Mesenchymal stem cell (in vitro differentiated cells and primary cell): ENCODE measurements around the gene IGFBP2.
A peak's percentile ranks its signal among the peaks of the same experiment; 100 is the strongest.

Experiments
- DNase-seq: peaks from one replicate; pipeline ENCODE4 v3.0.0-alpha.2; 2013
- H2AFZ ChIP-seq: one replicate; pipeline ENCODE4 v1.6.1; 2013; ENCODE audit warnings: low read depth, mild to moderate bottlenecking, control low read depth, inconsistent platforms, low read length, moderate library complexity
- H2AK5ac ChIP-seq: 2 replicates; pipeline ENCODE4 v1.6.1; 2013; ENCODE audit warnings: low read length, moderate library complexity, mild to moderate bottlenecking, inconsistent platforms; ENCODE audit not compliant: severe bottlenecking
- H2BK120ac ChIP-seq: one replicate; pipeline ENCODE4 v1.6.1; 2013; ENCODE audit warnings: low read depth, mild to moderate bottlenecking, inconsistent platforms, low read length, moderate library complexity
- H2BK12ac ChIP-seq, 2 experiments: one replicate each; pipeline ENCODE4 v1.6.1; 2013; ENCODE audit warnings: inconsistent platforms in 2 of 2, low read length in 2 of 2, mild to moderate bottlenecking in 2 of 2, moderate library complexity in 2 of 2, control low read depth in 1 of 2
- H2BK15ac ChIP-seq: one replicate; pipeline ENCODE4 v1.6.1; 2013; ENCODE audit warnings: mild to moderate bottlenecking, low read depth, inconsistent platforms; ENCODE audit not compliant: poor library complexity, severe bottlenecking
- H2BK5ac ChIP-seq: 2 replicates; pipeline ENCODE4 v1.6.1; 2013; ENCODE audit warnings: low read depth, mild to moderate bottlenecking, low read length, control low read depth, inconsistent platforms; ENCODE audit not compliant: poor library complexity, severe bottlenecking
- H3K14ac ChIP-seq, 2 experiments: one replicate each; pipeline ENCODE4 v1.6.1; 2013; ENCODE audit warnings: inconsistent platforms in 2 of 2, low read length in 2 of 2, control low read depth in 1 of 2, mild to moderate bottlenecking in 1 of 2, moderate library complexity in 1 of 2
- H3K18ac ChIP-seq, 2 experiments: one replicate each; pipeline ENCODE4 v1.6.1; 2013; ENCODE audit warnings: inconsistent platforms in 2 of 2, low read length in 2 of 2, control low read depth in 1 of 2, low read depth in 1 of 2, mild to moderate bottlenecking in 1 of 2
- H3K23ac ChIP-seq, 2 experiments: one replicate each; pipeline ENCODE4 v1.6.1; 2013; ENCODE audit warnings: inconsistent platforms in 2 of 2, low read length in 2 of 2, mild to moderate bottlenecking in 2 of 2, moderate library complexity in 2 of 2, control low read depth in 1 of 2
- H3K27ac ChIP-seq: 2 replicates; pipeline ENCODE4 v1.5.1; 2013; ENCODE audit warnings: mild to moderate bottlenecking, moderate library complexity, low read length, control low read depth, inconsistent platforms; ENCODE audit not compliant: poor library complexity, severe bottlenecking
- H3K27me3 ChIP-seq, 2 experiments: 2 replicates each; pipeline versions ENCODE4 v1.6.1 to v1.7.0; 2013; ENCODE audit warnings: low read length in 2 of 2, mild to moderate bottlenecking in 2 of 2, moderate library complexity in 2 of 2, control low read depth in 1 of 2, inconsistent platforms in 1 of 2; ENCODE audit not compliant: control insufficient read depth in 1 of 2, insufficient read depth in 1 of 2
- H3K36me3 ChIP-seq, 2 experiments: 2 replicates each; pipeline versions ENCODE4 v1.6.1 to v1.7.0; 2013; ENCODE audit warnings: low read length in 2 of 2, control low read depth in 1 of 2, inconsistent platforms in 1 of 2, low read depth in 1 of 2, mild to moderate bottlenecking in 1 of 2; ENCODE audit not compliant: insufficient read depth in 2 of 2, control insufficient read depth in 1 of 2
- H3K4ac ChIP-seq, 2 experiments: one replicate each; pipeline ENCODE4 v1.6.1; 2013; ENCODE audit warnings: inconsistent platforms in 2 of 2, low read length in 2 of 2, mild to moderate bottlenecking in 2 of 2, moderate library complexity in 2 of 2, control low read depth in 1 of 2, low read depth in 1 of 2
- H3K4me1 ChIP-seq: 2 replicates; pipeline ENCODE4 v1.6.1; 2013; ENCODE audit warnings: low read depth, low read length, control low read depth; ENCODE audit not compliant: control insufficient read depth, insufficient read depth
- H3K4me2 ChIP-seq: 2 replicates; pipeline ENCODE4 v1.6.1; 2013; ENCODE audit warnings: low read length, mild to moderate bottlenecking, inconsistent platforms; ENCODE audit not compliant: poor library complexity, severe bottlenecking
- H3K4me3 ChIP-seq, 2 experiments: 2 replicates each; pipeline versions ENCODE4 v1.5.1 to v1.7.0; 2013; ENCODE audit warnings: low read length in 2 of 2, mild to moderate bottlenecking in 2 of 2, control low read depth in 1 of 2, low read depth in 1 of 2; ENCODE audit not compliant: insufficient read depth in 1 of 2
- H3K79me1 ChIP-seq: replicated peaks from 2 replicates; pipeline ENCODE4 v1.6.1; 2013; ENCODE audit warnings: mild to moderate bottlenecking, control low read depth, low read length, inconsistent platforms; ENCODE audit not compliant: poor library complexity, severe bottlenecking
- H3K9ac ChIP-seq: 2 replicates; pipeline ENCODE4 v1.7.0; 2013; ENCODE audit warnings: mild to moderate bottlenecking, low read length, moderate library complexity
- H3K9me3 ChIP-seq: 2 replicates; pipeline ENCODE4 v1.7.0; 2013; ENCODE audit warnings: mild to moderate bottlenecking, low read length; ENCODE audit not compliant: control insufficient read depth
- H4K8ac ChIP-seq: one replicate; pipeline ENCODE4 v1.6.1; 2013; ENCODE audit warnings: inconsistent platforms, mild to moderate bottlenecking, low read length, moderate library complexity
- H4K91ac ChIP-seq: one replicate; pipeline ENCODE4 v1.6.1; 2013; ENCODE audit warnings: mild to moderate bottlenecking, low read length, inconsistent platforms
- WGBS: methylation state at CpG from one replicate; pipeline ENCODE4 v1.1.7; 2013; ENCODE audit warnings: mixed read lengths; 5-methylcytosine and 5-hydroxymethylcytosine counted together

IGFBP2 gene

DNA sequence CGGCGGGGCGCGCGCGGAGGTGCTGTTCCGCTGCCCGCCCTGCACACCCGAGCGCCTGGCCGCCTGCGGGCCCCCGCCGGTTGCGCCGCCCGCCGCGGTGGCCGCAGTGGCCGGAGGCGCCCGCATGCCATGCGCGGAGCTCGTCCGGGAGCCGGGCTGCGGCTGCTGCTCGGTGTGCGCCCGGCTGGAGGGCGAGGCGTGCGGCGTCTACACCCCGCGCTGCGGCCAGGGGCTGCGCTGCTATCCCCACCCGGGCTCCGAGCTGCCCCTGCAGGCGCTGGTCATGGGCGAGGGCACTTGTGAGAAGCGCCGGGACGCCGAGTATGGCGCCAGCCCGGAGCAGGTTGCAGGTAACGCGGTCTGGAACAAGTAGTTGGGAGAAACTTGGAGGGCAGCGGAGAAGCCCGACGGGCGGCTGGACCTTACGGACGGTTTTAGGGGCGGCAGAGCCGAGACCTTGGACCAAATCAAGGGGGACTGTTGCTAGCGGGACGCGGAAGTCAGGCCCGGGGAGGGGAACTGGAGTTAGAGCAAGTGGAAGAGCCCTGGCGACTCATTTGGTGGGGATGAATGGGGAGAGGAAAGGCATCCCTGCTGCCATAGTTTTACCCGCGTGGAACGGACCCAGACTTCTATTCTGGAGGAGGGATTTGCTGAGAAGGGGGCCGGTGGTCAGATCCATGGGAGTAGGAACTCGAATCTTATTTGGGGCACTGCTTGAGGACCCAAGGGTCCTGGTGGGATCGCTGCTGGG, 573 bp downstream of the IGFBP2 start:
- under 1% methylated on average over 43 of the region's 71 CpGs for WGBS
- Histone ChIP-seq H4K8ac (peak overlapping the region; percentile 61), H2AFZ (peak overlapping the region; percentile 55), H3K27ac (peak overlapping the region; percentile 6), H2BK15ac (peak overlapping the region; percentile 54), H3K9ac (no peak overlapping the region), H3K4me3 (peak overlapping the region; percentile 53 to 83), H3K14ac (peak overlapping the region in 1 of 2 experiments; percentile 75), H2AK5ac (no peak overlapping the region), H3K36me3 (no peaks in the 10 kb centered on the region), H4K91ac (peak overlapping the region; percentile 55), H3K4me2 (peak overlapping the region; percentile 93), H3K79me1 (peaks cover 2% of the 10 kb centered on the region), H3K27me3 (peaks cover 0 to 78% of the 10 kb centered on the region in 2 experiments), H2BK12ac (peak overlapping the region in 1 of 2 experiments; percentile 81), H2BK120ac (no peak overlapping the region), H3K23ac (peak overlapping the region in 1 of 2 experiments; percentile 54), H2BK5ac (no peak overlapping the region), H3K4ac (peak overlapping the region; percentile 20 to 65), H3K18ac (peak overlapping the region in 1 of 2 experiments; percentile 63), H3K9me3 (no peaks in the 10 kb centered on the region), H3K4me1 (peaks cover 26% of the 10 kb centered on the region)
- peak; percentile 36 for DNase-seq

DNA sequence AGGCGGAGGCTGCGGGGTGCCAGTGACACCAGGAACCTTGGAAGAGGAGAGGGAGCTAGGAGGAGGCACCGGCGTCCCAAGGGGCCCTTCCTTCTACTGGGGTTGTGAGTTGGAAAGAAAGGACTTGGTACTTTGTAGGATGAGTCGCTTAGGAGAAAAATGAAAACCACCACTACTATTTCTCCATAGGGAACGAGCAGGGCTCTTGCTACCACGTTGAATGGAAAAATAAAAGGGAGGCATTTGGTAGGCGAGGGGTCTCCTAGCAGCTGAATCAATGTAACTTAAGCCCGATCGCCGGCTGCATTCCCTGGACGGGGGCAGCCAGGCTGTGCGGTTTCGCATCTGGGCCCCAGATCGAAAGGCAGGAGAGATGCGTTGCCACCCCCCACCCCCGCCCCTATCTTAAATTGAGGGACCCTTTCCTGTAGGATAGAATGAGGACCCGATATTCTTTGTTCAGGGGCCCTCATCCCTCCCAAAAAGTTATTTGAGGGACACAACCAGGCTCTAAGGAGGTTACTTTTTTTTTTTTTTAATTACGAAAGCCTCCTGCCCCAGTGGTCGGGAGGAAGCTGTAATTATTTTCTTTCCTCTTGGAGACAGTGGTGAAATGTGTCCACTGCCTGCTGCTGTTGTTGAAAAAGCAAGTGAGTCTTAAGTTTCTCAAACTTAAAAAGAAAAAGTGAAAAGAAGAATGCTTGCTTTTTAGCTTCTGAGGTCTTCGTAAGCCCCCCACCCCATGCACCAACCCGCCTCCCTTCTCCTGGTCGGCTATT, 1.3 kb downstream of the IGFBP2 start:
- Histone ChIP-seq H2BK5ac (no peak overlapping the region), H2BK12ac (no peak overlapping the region), H2BK120ac (peak overlapping the region; percentile 87), H3K14ac (no peak overlapping the region), H3K23ac (no peak overlapping the region), H3K9me3 (no peaks in the 10 kb centered on the region), H2AK5ac (no peak overlapping the region), H4K91ac (no peak overlapping the region), H3K4ac (peak overlapping the region in 1 of 2 experiments; percentile 32), H3K27me3 (peaks cover 0 to 74% of the 10 kb centered on the region in 2 experiments), H4K8ac (no peak overlapping the region), H3K79me1 (peaks cover 4% of the 10 kb centered on the region), H3K36me3 (no peaks in the 10 kb centered on the region), H2BK15ac (peak overlapping the region; percentile 17), H3K4me3 (peak overlapping the region; percentile 53 to 83), H3K4me1 (peaks cover 26% of the 10 kb centered on the region), H2AFZ (no peak overlapping the region), H3K4me2 (peak overlapping the region; percentile 93), H3K18ac (peak overlapping the region in 1 of 2 experiments; percentile 63), H3K27ac (peak overlapping the region; percentile 89), H3K9ac (no peak overlapping the region)
- WGBS = 2% methylated on average over 11 of the region's 23 CpGs
- peak; percentile 36 for DNase-seq

DNA sequence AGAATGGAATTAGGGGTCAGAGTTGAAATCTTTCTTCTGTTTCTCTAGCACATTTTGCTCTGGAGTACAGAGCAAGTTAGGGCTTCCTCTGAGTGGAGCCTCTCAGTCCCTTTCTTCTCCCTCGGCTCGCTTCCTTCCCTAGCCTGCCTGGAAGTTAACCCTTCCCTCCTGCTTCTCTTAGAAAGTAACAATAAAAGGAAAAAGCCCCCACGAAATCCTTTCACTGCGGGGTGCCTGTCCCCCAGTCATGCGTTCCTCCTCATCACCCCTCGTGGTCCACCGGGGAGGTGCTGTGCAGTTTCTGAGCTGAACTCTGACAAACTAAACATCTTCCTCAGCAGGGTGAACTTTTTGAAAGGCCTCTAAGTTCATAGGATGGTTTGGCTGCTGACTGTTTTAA, 2.0 kb downstream of the IGFBP2 start:
- Histone ChIP-seq H3K36me3 (no peaks in the 10 kb centered on the region), H4K91ac (no peak overlapping the region), H3K27me3 (peaks cover 0 to 72% of the 10 kb centered on the region in 2 experiments), H2BK120ac (peak overlapping the region; percentile 87), H3K27ac (peak overlapping the region; percentile 89), H3K18ac (peak overlapping the region; percentile 46 to 63), H3K14ac (no peak overlapping the region), H3K4me2 (peak overlapping the region; percentile 93), H2BK15ac (no peak overlapping the region), H2BK5ac (no peak overlapping the region), H2AFZ (no peak overlapping the region), H3K9me3 (no peaks in the 10 kb centered on the region), H3K4me1 (peaks cover 26% of the 10 kb centered on the region), H3K4ac (peak overlapping the region in 1 of 2 experiments; percentile 4), H3K9ac (no peak overlapping the region), H3K4me3 (peak overlapping the region in 1 of 2 experiments; percentile 2), H3K79me1 (peaks cover 6% of the 10 kb centered on the region), H3K23ac (no peak overlapping the region), H2AK5ac (peak overlapping the region; percentile 7), H4K8ac (peak overlapping the region; percentile 35), H2BK12ac (no peak overlapping the region)
- peak; percentile 41 for DNase-seq
- 11% methylated on average over 7 of the region's 7 CpGs for WGBS
